GM12874 (cell line): ENCODE data around the gene LRIF1.

Source experiments
- TF ChIP-seq, protein P1 (sequence below): IDR thresholded peaks from 2 replicates; pipeline ENCODE4 v1.5.1; 2011; ENCODE audit warnings: low read depth, mild to moderate bottlenecking, control low read depth, low read length, moderate library complexity; ENCODE audit not compliant: insufficient read depth

Gene LRIF1

DNA sequence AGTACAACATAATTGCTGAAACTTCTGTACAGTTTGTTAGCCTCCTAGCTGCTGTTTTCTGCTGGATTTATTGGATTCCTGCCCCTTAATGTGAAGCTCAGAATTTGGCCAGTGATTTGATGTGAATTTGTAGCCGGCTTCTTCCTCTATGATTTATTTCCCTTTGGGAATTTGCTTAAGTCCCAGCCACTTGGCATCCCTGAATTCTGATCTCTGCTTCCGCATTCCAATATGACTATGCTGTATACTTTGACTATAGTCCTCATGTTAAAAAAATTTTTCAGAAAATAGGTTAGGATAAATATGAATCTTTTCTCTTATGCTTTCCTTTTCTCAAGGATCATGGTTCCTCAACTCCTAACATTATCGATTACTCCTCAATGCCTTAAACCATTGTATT, 12.4 kb upstream of the LRIF1 start:
- TF ChIP-seq, protein P1, sequence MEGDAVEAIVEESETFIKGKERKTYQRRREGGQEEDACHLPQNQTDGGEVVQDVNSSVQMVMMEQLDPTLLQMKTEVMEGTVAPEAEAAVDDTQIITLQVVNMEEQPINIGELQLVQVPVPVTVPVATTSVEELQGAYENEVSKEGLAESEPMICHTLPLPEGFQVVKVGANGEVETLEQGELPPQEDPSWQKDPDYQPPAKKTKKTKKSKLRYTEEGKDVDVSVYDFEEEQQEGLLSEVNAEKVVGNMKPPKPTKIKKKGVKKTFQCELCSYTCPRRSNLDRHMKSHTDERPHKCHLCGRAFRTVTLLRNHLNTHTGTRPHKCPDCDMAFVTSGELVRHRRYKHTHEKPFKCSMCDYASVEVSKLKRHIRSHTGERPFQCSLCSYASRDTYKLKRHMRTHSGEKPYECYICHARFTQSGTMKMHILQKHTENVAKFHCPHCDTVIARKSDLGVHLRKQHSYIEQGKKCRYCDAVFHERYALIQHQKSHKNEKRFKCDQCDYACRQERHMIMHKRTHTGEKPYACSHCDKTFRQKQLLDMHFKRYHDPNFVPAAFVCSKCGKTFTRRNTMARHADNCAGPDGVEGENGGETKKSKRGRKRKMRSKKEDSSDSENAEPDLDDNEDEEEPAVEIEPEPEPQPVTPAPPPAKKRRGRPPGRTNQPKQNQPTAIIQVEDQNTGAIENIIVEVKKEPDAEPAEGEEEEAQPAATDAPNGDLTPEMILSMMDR: no peak

GRCh38 chr1:110975265-110975664, 11.5 kb upstream of the LRIF1 start:
- TF ChIP-seq, protein P1: no peak

DNA sequence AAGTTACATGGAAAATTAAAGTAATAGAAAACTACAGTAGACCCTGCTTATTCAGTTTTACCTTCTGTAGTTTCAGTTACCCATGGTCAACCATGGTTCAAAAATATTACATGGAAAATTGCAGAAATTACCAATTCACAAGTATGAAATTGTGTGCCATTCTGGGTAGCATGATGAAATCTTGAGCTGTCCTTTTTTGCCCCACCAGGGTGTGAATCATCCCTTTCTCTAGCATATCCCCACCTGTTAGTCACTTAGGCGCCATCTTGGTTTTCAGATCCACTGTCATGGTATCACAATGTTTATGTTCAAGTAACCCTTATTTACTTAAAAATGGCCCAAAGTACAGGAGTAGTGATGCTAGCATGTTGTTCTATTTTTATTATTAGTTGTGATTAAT, 3.5 kb upstream of the LRIF1 start:
- TF ChIP-seq, protein P1: no peak

DNA sequence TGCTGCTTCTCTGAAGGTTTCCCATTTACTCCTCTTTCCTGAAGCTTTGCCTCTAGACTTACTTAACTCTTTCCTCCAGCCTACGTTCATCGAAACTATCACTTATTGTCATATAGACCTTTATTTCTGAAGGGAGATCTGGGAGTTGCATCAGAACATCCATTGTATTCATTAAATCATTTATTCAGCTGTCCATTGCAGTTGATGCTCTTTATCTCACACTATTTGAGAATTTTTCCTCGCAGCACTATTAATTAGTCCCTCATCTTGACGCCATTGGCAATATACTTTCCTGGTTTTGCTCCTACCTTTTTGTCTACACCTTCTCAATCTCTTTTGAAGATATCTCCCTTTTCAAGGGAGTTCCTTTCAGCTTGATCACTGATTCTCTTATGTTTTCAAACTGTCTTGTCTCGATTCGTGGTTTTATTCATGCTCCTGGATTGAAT, 757 bp upstream of the LRIF1 start:
- TF ChIP-seq, protein P1: no peak

DNA sequence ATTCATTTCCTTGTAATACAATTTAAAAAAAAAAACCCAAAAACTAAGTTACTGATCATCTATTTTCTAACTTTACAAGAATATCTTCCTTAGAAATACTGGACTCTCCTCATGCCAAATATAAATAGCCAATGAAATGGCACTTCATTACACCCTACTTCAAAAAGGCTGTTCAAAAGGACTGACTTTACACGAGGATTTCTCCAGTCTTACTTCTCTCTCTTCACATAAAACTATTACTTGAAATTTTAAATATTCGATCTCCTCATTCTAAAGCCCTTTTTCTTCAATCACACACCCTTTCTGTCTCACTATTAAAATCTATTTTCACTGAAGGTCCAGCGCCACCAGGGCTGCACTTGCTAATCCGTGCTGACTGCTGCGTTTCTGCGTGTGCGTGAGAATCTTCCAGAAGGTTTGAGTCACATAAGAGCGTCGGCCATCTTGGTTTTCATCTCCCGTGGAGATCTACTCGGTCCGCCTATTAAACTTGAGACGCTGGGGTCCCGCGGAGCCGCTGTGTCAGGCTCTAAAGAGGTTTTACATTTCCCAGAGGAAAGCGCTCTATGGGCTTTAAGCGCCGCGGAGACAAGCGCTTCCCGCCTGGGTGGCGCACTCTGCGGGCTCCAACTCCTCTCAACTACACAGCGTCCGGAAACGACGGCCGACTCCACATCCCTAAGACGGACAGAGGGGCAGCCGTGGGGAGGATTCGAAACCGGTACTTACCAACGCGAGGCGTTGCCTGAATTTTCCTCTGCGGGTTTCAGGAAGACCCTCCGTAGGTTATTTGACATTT, 631 bp downstream of the LRIF1 start:
- TF ChIP-seq, protein P1: no peak

DNA sequence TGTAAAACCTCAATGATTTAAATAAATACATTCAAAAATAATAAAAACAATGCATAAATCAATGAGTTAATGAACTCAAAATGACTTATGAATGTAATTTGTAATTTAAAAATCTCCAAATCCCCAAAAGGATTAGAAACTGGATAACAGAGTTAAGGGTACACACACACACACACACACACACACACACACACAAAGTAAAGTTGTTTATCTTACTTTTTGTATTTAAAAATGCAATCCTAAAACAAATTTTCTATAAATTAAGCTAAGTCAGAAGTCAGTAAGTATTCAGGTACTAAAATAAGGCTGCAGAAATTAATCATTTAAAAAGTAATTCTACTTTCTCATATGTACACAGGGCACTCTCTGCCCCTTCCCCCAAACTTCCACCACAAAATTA, 1.8 kb downstream of the LRIF1 start:
- TF ChIP-seq, protein P1: no peak

- TF ChIP-seq, protein P1: no peak
Measured at GRCh38 chr1:110960777-110961420, 2.8 kb downstream of the LRIF1 start.
